OCI-LY3 (cell line): ENCODE data around the gene UBAP1.
"Not testable (repeated sequence)": the region's sequence is repeated elsewhere in the genome, so short reads cannot be mapped to it uniquely, and the experiment has no call there.

Experiments
- H2AFZ ChIP-seq: fragments of 200-600, 300-600 bp; shearing (Covaris generic); 2 replicates; pipeline ENCODE4 v1.6.0; 2014; ENCODE audit warnings: antibody characterized with exemption, low read depth, low read length
- H3K27ac ChIP-seq: fragments of 200-600, 300-600 bp; sonication (generic); 2 replicates; pipeline ENCODE4 v1.5.1; 2014; ENCODE audit warnings: mild to moderate bottlenecking, low read length, moderate library complexity, mixed read lengths
- H3K27me3 ChIP-seq: fragments of 200-600, 300-600 bp; sonication (generic); 2 replicates; pipeline ENCODE4 v1.6.1; 2014; ENCODE audit warnings: low read depth, low read length, mixed read lengths
- H3K36me3 ChIP-seq: fragments of 200-600, 300-600 bp; sonication (generic); replicated peaks from 2 replicates; pipeline ENCODE3; 2014; ENCODE audit warnings: low read depth, low read length, mixed read lengths
- H3K4me1 ChIP-seq: fragments of 300-600, 200-600 bp; sonication (generic); 2 replicates; pipeline ENCODE4 v1.6.1; 2014; ENCODE audit warnings: low read length, mixed read lengths
- H3K4me2 ChIP-seq: fragments of 200-600, 300-600 bp; sonication (generic); 2 replicates; pipeline ENCODE4 v1.6.1; 2014; ENCODE audit warnings: low read length, mixed read lengths
- H3K4me3 ChIP-seq: fragments of 300-600, 200-600 bp; sonication (generic); 2 replicates; pipeline ENCODE4 v1.5.1; 2014; ENCODE audit warnings: antibody characterized with exemption, mild to moderate bottlenecking, low read length, moderate library complexity
- H3K79me2 ChIP-seq: fragments of 300-600, 200-600 bp; shearing (Covaris generic); 2 replicates; pipeline ENCODE4 v1.6.1; 2014; ENCODE audit warnings: mild to moderate bottlenecking, low read length, mixed read lengths
- H3K9ac ChIP-seq: fragments of 300-600, 200-600 bp; shearing (Covaris generic); 2 replicates; pipeline ENCODE4 v1.6.0; 2014; ENCODE audit warnings: mild to moderate bottlenecking, low read length, moderate library complexity
- H3K9me3 ChIP-seq: fragments of 200-600, 300-600 bp; shearing (Covaris generic); 2 replicates; pipeline ENCODE4 v1.6.1; 2014; ENCODE audit warnings: low read length, mixed read lengths; ENCODE audit not compliant: insufficient read depth
- H4K20me1 ChIP-seq: fragments of 200-600, 300-600 bp; sonication (generic); 2 replicates; pipeline ENCODE4 v1.6.1; 2016; ENCODE audit warnings: low read length, mixed read lengths; ENCODE audit not compliant: insufficient read depth
- EZH2phosphoT487 ChIP-seq: fragments of 200-600 bp; shearing (Covaris generic); IDR thresholded peaks from 2 replicates; pipeline ENCODE4 v1.6.1; 2018; ENCODE audit warnings: antibody characterized with exemption, mixed run types, low read depth
- TF ChIP-seq, protein P1 (sequence below): fragments of 200-600, 300-600 bp; sonication (generic); IDR thresholded peaks from 2 replicates; pipeline ENCODE4 v1.5.1; 2014; ENCODE audit warnings: antibody characterized with exemption, low read length, low read depth

UBAP1 gene

DNA sequence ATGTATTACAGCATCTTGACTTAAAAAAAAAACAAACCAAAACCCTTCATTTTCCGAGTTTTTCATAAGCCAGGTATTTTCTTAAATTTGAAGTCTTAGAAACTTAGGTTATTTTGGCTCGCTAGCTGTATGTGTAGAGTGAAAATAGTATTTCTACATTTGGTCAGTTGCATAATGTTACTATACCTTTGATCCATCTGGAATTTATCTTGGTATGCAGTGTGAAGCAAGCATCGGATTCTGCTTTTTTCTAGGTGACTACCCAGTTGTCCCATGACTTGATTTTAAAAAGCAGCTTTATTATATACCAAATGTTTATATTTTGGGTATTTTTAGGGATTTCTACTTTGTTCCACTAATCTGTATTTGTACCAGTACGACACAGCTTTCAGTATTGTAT lies 27.7 kb downstream of the UBAP1 start:
- H3K9ac ChIP-seq = no peak overlapping the region
- peaks cover 47% of the 10 kb centered on the region for H4K20me1 ChIP-seq
- no peak overlapping the region for H3K27ac ChIP-seq
- no peaks in the 10 kb centered on the region for H3K36me3 ChIP-seq
- H3K9me3 ChIP-seq = no peaks in the 10 kb centered on the region
- H3K4me2 ChIP-seq = no peak overlapping the region
- H3K4me1 ChIP-seq = peaks cover 8% of the 10 kb centered on the region
- no peak overlapping the region for H2AFZ ChIP-seq
- TF ChIP-seq, protein P1, sequence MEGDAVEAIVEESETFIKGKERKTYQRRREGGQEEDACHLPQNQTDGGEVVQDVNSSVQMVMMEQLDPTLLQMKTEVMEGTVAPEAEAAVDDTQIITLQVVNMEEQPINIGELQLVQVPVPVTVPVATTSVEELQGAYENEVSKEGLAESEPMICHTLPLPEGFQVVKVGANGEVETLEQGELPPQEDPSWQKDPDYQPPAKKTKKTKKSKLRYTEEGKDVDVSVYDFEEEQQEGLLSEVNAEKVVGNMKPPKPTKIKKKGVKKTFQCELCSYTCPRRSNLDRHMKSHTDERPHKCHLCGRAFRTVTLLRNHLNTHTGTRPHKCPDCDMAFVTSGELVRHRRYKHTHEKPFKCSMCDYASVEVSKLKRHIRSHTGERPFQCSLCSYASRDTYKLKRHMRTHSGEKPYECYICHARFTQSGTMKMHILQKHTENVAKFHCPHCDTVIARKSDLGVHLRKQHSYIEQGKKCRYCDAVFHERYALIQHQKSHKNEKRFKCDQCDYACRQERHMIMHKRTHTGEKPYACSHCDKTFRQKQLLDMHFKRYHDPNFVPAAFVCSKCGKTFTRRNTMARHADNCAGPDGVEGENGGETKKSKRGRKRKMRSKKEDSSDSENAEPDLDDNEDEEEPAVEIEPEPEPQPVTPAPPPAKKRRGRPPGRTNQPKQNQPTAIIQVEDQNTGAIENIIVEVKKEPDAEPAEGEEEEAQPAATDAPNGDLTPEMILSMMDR = no peak
- TF ChIP-seq EZH2phosphoT487 = no peak
- H3K79me2 ChIP-seq = peaks cover 67% of the 10 kb centered on the region
- H3K27me3 ChIP-seq = no peaks in the 10 kb centered on the region
- H3K4me3 ChIP-seq = no peak overlapping the region

GRCh38 chr9:34211395-34211794 lies 32.6 kb downstream of the UBAP1 start:
- peaks cover 49% of the 10 kb centered on the region for H4K20me1 ChIP-seq
- H3K36me3 ChIP-seq = no peaks in the 10 kb centered on the region
- peaks cover 50% of the 10 kb centered on the region for H3K79me2 ChIP-seq
- no peak overlapping the region for H2AFZ ChIP-seq
- H3K4me2 ChIP-seq = peak overlapping the region; percentile 58
- peaks cover 13% of the 10 kb centered on the region for H3K4me1 ChIP-seq
- H3K9ac ChIP-seq = no peak overlapping the region
- H3K9me3 ChIP-seq = no peaks in the 10 kb centered on the region
- H3K4me3 ChIP-seq = peak overlapping the region; percentile 26; the same call in 1 of the 2 replicates
- TF ChIP-seq, protein P1 = no peak
- no peak for TF ChIP-seq EZH2phosphoT487
- H3K27ac ChIP-seq = no peak overlapping the region
- no peaks in the 10 kb centered on the region for H3K27me3 ChIP-seq

DNA sequence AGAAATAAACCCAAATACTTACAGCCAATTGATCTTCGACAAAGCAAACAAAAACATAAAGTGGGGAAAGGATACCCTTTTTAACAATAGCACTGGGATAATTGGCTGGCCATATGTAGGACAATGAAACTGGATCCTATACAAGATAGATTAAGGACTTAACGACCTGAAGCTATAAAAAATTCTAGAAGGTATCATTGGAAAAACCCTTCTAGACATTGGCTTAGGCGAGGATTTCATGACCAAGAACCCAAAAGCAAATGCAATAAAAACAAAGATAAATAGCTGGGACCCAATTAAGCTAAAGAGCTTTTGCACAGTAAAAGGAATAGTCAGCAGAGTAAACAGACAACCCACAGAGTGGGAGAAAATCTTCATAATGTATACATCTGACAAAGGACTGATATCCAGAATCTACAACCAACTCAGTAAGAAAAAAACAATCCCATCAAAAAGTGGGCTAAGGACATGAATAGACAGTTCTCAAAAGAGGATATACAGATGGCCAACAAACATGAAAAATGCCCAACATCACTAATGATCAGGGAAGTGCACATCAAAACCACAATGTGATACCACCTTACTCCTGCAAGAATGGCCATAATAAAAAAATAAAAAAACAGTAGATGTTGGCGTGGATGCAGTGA lies 35.6 kb downstream of the UBAP1 start:
- not testable (repeated sequence) for H3K9me3 ChIP-seq, H2AFZ ChIP-seq, H3K4me2 ChIP-seq, H3K27ac ChIP-seq, H3K4me3 ChIP-seq, H3K9ac ChIP-seq, H3K36me3 ChIP-seq, H3K27me3 ChIP-seq
- H3K4me1 ChIP-seq = peaks cover 13% of the 10 kb centered on the region
- H4K20me1 ChIP-seq = peaks cover 51% of the 10 kb centered on the region
- peaks cover 36% of the 10 kb centered on the region for H3K79me2 ChIP-seq

DNA sequence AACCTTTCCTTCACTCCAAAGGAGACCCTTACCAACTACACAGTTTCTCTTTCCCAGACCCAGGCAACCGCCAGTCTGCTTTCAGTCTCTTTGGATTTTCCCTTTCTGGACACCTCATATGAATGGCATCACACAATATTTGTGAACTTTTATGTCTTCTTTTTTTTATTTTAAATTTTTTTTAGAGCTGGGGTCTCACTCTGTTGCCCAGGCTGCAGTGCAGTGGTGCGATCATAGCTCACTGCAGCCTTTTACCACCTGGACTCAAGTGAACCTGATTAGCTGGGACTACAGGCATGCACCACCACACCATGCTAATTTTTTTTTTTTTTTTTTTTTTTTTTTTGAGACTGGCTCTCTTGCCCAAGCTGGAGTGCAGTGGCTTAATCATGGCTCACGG lies 37.5 kb downstream of the UBAP1 start:
- no peak overlapping the region for H3K9ac ChIP-seq
- no peak for TF ChIP-seq EZH2phosphoT487
- TF ChIP-seq, protein P1 = no peak

GRCh38 chr9:34217015-34217414 lies 38.2 kb downstream of the UBAP1 start:
- not testable (repeated sequence) for H3K27me3 ChIP-seq, H3K9me3 ChIP-seq, H3K9ac ChIP-seq, H3K4me2 ChIP-seq, H3K27ac ChIP-seq, H3K4me3 ChIP-seq, H3K36me3 ChIP-seq, H2AFZ ChIP-seq, H3K4me1 ChIP-seq
- Histone ChIP-seq H3K79me2 (peaks cover 14% of the 10 kb centered on the region), H4K20me1 (peaks cover 39% of the 10 kb centered on the region)

More for the DNA sequence above, 37.5 kb downstream of the UBAP1 start:
- H4K20me1 ChIP-seq = peaks cover 46% of the 10 kb centered on the region
- H2AFZ ChIP-seq = no peak overlapping the region
- H3K36me3 ChIP-seq = no peaks in the 10 kb centered on the region
- no peak overlapping the region for H3K4me2 ChIP-seq
- no peaks in the 10 kb centered on the region for H3K9me3 ChIP-seq
- peaks cover 19% of the 10 kb centered on the region for H3K79me2 ChIP-seq
- peaks cover 7% of the 10 kb centered on the region for H3K4me1 ChIP-seq
- no peaks in the 10 kb centered on the region for H3K27me3 ChIP-seq
- no peak overlapping the region for H3K4me3 ChIP-seq
- no peak overlapping the region for H3K27ac ChIP-seq
